ENCODE measurements around the gene NEGR1.

The NEGR1 gene

DNA sequence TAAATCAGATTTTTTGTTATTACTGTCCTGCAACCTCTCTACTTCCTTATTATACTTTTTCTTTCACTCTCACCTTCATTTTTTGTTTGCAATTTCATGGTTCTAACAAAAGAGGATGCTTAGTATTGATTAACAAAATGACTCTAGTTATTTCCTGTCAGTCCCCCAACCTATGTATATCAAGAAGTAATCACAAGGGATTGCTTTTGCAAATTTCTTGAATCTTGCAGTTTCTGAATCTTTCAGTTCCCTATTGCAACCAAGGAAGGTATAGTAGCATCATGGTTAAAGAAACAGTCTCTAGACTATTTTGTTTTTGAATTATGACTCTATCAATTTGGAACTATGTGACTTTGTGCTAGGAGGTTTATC is 446.9 kb downstream of the NEGR1 start:
- no peak for DNase-seq

DNA sequence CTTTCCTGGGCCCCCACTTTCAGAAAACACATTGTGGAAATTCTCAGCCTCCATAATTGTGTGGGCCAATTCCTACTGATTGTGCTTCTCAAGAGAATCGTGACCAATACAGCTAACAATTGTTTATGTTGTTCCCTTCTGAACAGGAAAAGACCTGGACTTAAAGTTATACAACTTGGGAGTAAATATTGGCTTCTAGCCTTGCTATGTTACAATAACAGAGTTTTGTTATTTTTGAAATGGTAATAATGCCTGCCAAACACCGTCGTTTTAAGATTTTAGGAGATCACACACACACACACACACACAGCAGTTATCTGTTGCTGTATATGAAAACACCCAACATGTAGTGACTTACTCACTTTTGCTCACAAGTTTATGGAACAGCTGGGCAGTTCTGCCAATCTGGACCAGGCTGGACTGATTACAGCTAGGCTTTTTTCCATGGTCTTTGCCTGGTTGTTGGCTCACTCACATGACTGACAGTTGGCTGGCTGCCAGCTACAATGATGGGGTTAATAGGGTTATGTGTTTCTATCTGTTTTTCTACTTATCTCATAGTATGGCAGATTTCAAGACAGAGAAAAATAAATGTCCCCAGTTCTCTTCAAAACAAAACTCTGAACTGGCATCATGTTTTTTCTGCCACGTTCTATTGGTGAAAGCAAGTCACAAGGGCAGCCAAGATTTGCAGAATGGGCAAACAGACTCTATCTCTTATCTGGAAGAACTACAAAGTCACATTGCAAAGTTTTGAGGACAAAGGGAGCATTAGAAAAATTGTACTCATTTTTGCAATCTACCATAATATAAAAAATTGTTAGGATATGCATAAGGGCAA is 447.5 kb downstream of the NEGR1 start:
- DNase-seq = no peak

DNA sequence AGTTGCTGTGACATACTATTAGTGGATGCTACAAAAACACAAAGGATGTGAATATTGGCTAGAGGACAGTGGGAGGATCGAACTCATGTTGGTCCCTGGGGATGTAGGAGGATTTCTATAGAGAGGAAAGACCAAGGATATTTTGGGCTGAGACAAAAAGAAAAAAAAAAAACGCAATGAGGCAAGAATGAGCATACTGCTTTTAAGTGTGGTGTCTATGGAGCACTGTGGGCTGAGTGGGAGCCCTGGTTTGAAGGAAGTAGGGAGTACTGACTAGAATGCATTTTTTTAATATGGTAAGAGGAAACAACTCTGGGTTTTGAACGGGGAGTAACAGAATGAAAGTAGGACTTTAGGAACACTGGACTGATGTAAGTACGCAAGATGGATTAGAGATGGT is 450.7 kb downstream of the NEGR1 start:
- DNase-seq = no peak

DNA sequence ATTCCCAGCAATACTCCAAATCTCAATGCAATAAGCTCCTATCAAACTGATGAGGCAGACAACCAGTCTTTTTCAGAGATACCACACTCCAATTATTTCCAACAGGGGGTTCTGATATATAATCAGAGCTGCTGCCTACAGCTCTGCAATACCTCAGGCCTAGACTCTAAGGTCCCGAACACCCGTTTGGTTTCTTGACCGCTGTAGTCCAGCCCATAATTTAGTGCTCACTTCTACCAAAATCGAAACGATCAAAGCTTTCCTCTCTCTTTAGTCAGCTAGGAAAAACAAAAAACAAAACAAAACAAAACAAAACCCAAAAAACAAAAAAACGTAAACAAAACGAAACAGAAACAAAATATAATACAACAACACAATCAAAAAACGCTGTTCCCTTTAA is 453.0 kb downstream of the NEGR1 start:
- no peak for DNase-seq

DNA sequence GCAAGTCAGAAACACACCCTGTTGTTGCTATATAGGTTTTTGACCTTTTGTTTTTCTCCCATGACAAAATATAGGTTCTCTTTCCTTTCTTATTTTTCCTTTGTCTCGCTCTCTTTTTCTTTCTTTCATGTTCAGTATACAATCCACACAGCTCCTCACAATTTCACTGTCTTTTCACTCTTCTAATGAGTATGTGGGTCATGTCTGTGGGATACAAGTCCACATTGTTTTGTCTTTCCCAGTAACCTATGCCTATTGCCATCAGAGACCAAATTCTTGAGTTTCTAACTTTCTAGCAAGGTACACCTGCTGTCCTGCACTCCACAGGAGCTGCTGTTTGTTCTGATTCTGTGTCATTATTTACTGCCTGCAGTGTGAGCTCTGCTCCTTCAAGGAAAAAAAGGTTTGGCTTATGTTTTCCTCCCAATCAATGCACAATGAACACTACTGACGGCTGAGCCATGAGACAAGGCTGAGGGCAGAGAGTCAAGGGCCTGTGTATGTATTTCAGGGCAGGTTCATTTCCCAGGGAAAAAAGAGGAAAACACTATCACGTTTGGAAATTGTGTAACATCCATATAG is 453.8 kb downstream of the NEGR1 start:
- DNase-seq = no peak

DNA sequence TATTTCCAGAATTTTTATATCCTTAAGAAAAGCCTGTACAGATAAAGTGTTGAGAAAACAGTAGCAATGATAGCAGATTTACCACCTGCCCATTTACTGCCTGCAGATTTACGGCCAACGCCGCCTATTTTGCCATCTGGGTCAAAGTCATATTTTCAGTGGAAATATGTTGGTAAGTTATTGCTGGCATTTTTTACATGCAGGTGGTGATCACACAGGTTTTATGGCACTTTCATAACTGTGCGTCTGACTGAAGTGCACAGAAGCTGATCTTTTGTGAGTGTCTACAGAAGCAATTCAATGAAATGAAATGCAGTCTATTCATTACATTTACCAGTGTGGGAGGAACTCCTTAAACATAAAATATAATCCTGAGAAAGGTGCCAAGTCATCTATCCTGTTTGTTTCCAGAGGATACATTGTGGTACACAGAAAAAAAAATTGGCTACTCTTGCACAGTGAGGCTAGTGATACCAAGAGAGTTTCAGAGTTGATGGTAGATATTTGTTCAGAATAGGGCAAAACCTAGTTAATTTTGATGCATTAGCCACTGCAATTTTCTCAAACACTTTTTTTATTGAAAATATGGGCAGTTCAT is 458.5 kb downstream of the NEGR1 start:
- DNase-seq = no peak

DNA sequence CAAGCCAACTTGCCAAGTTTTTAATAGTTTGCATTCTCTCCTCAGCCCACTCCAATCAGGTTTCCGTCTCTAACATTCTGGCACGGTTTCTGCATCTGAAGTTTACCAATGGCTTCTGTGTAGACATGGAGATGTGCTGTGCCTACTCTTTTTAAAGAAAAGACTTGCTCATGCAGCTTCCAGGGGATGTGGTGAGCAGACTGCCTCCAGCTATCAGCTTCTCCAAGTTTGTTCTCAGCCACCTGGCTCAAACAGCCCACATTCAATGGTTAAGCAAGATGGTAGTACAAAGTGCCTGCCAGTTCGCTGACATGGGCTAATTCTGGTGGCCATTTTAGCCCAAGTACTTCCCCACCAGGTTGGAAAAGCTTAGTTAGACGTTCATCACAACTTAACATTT is 465.3 kb downstream of the NEGR1 start:
- no peak for DNase-seq

DNA sequence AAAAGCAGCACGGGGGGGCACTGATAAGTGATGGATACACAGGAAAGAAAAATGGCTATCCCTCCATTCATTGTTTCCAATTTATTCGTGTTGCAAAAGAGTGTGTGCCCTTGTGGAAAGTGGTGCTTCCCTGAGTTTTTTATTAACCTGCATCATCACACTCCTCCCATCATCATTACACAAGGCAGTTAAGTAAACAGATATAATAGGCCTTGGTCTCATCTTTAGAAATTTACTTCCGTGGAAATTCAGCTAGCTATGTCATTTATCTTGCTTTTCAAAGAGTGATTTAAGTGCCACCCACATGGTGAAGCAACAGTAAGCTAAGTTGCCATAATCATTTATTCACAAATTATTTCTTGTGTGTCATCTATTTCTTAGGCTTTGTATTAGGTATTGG is 473.3 kb downstream of the NEGR1 start:
- DNase-seq = no peak

DNA sequence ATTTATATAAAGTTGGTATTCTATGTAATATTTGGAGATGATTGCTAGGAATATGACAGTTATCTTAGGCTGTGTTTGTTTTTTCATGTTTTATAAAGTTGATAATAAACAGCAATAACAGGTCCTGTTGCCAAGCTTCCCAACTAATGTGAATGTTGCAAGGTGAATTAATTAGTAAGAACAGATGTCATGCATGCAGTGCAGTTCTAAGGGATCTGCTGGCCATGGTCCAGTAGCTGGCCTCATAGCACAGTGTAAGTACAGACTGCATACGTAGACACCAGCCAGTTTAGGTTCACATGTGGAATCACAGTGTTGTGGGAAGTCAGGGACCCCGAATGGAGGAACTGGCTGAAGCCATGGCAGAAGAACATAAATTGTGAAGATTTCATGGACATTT is 478.2 kb downstream of the NEGR1 start:
- peak; percentile 92 for DNase-seq

DNA sequence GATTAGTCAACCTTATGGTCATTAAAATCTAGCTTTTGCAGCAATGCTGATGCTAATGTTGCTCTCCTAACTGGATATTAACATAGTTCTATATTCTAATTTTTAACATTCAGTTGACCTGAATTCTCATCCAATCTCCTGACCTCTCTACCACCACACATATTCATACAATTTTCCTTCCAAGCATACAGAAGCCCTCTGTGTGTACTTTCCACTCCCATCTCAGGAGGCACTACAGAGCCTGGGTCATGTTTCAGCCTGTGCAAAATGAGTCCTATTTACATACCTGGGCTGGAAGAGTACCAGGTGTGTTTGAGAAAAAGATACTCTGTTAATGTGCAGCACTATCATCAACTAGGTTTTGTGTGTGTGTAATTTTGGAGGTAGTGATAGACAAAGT is 486.3 kb downstream of the NEGR1 start:
- DNase-seq = no peak

DNA sequence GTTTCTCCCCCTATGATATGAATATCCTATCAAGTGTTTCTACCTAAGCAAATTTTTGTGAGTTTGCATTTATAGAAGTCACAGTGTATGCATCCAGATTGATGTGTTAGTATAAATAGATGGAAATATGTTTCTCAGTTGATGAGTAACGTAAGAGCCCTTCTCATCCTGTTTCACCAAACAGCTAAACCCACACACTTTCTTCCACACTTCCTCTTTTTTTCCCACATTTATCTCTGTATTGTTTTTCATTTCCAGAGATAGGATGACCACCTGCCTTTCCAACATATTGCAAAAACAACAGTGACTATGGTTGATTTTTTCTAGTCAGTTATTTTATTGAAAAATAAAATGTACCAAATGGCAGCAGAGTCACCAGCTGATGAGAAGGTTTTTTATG is 490.1 kb downstream of the NEGR1 start:
- DNase-seq = no peak

DNA sequence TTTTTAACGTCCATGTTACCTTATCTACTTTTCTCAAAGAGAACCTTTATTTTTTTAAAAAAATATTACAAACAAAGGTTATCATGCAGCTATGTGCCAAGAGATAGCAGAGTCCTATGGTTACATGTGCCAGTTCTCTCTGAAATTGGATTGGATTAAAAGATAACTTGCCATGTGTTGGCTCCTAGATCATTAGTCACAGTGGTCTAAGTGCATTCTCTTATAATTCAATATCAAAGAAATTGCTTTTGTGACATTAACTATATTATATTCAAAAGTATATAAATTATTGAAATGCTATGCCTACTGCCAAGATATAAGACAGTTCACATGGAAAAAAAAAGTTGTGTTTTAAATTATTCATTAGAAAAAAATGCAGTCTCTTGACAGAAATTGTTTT is 494.2 kb downstream of the NEGR1 start:
- no peak for DNase-seq

DNA sequence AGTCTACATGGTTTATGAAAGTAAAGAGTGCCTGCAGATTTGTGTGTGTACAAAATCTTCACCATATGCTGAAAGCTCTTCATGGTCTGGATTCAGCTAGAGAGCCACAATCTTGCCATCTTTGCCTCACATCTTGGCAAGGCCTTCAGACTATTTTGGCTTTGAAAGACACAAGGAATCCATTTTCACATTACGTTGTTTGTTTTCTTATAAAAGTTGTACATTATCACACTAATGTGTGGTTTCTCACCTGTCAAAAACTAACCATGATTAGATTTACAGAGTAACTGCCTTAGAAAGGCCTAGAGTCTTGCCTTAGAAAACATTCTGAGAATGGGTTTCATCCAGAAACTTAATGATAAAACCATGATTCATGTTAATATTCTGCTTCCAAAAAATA is 494.6 kb downstream of the NEGR1 start:
- no peak for DNase-seq

DNA sequence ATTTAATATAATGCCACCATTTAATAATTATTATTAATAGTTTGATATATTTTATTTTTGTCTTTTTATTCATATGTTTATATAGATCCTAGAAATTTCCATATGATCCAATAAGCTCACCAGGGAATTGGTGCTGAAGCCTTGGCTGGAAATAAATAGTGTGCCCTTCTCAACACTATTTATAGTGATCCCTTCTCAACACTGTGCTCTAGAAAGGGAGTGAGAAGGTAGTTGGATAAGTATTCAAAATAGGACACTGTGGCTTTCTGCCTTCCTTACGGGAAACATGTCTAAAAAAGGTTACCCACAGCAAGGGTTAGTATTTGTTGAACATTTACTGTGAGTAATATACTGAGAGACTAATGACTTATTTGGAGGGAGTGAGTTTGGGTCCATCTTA is 496.1 kb downstream of the NEGR1 start:
- no peak for DNase-seq

DNA sequence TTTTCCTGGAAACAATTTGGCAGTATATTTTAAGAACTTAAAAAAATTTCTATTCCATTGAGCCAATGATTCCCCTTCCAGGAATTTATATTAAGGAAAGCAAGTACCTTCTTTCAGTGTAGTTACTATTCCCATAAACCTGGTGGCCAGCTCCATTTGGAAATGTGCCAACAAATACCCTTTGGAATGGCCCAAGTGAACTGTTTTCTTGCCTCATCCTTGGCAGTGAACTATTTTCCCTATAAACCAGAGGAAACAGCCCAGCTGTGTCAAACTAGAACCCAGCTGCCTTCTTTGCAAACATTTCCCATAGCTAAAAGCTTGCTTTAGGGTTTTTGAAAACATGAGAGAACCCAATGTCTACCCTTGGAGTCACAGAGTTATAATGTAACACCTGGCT is 496.9 kb downstream of the NEGR1 start:
- DNase-seq = no peak

DNA sequence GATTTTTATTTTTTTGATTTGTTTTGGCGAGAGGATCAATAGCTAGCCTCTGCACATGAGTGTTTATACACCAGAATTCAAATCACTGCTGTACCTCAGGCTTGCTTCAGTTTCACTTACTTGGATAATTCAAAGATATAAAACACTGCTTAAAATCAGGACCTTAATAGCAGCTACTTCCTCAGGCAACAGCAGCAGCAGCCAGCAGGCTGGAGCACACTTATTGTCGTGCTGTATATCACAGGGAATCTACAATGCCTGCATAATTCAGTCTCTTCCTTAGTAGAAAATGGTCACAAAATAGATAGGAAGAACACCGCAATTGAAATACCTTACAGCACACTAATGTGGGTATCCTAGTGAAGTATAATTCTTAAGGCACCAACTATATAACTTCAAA is 497.3 kb downstream of the NEGR1 start:
- no peak for DNase-seq

DNA sequence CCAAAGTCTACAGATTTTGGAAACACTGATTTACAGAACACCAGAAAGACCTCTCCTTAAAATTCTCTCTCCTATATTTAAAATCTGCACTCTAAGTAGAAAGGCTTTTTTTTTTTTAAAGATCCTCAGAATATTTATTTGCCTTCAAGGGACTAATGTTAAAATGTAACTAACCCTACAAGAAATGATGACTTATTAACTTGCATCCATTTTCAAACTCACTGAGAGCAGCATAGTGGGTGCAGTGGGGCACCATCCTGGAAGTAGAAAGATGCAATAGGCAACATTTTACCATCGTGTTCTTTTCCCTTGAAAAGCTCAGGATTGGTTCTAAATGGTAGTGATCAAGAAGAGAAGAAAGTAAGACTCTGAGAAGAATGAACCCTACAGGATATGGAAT is 498.1 kb downstream of the NEGR1 start:
- no peak for DNase-seq

DNA sequence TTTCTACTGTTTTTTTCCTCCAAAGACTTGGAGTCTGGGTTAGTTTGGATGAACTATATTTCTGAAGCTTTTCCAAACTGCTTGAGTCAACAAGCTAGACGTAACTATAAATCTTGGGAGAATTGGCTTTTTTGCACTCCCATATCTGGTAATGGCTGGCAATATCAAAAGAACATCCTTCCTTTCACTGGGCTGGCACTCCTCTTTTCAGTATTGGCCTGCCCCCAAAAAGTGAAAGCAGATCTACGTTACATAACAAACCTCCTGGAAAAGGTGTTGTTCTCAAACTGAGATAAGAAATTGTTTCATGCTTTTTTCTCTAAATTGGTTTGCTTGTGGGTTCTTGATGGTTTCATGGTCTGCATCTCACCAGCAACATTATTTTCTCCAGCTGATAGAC is 499.3 kb downstream of the NEGR1 start:
- DNase-seq = no peak

DNA sequence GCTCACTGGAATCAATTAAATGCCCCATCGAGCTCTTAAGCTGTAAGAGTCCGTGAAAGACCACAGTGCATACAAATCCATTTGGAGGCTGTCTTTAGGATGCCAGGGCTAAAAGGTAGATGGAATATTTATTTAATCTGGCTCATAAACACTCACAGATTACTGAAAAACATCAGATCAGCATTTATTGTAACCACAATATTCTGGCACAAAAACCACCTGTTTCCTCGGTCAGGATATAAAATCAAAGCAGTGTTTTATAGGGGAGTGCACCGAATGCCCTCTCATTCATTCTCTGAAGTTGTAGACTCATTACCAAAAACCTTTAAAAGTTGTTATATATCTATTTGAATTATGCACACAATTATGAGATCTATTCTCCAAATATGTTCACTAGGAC is 500.9 kb downstream of the NEGR1 start:
- no peak for DNase-seq

DNA sequence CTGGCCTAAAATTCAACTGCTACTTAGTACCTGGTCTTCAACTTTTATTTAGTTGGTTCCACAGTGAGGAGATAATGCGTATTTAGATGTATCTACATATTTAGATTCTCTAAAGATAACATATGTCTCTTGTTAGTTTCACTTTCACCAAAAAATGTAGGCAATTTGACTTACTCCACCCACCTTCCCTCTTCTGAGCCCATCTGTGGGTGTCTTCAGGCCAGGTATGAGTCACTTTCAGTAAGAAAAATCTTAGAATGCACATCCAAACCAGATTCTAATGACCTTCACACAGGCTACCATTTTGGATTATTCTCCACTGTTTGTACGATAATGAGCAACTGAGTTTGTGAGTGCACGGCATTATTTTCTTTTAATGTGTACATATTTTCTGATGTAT is 501.7 kb downstream of the NEGR1 start:
- DNase-seq = no peak

DNA sequence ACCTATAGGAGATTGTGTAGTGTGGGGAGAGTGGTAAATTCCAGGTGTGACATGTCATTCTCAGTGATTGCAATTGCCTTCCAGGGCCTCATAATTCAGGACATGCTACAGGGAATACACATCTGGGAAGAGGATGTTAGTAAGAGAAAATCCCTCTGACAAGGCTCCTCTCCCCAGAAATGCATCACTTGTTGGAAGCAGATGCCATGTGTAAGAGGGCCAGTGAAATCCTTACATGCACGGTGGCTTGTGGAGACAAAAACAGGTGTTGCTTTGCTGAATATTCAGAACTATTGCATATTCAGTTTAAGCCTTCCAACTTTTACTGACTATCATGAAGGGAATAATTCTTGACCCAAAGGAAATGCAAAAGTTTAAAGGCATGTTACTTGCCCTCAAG is 503.4 kb downstream of the NEGR1 start:
- DNase-seq = no peak

DNA sequence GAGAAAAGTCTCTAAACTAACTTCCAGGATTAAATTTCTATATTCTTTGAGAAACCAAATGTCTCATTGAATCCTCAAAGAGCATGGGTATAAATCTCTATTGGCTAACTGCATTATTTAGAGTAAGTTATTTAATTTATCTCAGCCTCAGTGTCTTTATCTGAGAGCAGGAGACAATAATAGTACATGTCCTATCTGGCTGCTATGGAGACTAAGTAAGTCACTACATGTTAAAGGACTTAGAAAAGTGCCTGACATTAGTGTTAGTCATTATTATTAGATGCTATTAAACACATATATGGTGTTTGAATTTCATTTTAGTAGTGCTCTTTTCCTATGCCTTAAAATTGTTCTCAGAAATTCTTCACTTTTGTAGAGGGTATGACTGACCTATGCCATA is 505.2 kb downstream of the NEGR1 start:
- DNase-seq = no peak

DNA sequence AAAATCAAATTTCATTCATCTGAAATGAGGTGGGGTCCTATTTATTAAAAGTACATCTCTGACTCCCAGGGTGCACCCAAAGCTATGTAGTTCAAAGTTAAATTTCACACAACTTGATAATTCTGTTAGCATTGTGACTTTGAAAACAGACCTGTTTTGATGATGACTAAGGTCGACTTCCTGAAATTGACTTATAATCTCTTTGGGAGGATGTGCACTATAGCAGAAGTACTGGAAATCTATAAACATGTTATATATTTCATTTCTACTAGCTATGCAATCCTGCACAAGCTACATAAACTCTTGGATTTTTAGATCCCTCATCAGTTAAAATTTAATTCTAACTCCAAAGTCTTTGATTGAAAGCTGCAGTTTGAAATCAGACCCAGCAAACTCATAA is 507.6 kb downstream of the NEGR1 start:
- no peak for DNase-seq

DNA sequence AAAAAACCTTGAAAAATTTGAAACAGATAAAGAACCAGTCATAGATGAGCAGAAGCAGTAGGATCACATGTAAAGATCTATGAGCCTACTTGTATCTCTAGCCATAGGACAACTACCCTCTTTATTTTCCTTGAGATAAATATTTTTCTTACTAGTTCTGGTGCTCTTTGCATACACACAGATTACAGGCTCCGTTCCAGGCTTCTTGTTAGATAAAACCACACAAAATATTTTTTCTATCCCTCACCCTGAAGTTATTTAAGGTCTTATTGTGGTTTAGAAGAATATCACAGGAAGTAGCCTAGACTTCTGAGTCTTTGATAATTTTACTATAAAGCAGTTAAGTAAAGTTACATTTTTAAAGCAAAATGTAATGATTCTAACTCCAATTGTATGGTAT is 512.2 kb downstream of the NEGR1 start:
- DNase-seq = no peak

DNA sequence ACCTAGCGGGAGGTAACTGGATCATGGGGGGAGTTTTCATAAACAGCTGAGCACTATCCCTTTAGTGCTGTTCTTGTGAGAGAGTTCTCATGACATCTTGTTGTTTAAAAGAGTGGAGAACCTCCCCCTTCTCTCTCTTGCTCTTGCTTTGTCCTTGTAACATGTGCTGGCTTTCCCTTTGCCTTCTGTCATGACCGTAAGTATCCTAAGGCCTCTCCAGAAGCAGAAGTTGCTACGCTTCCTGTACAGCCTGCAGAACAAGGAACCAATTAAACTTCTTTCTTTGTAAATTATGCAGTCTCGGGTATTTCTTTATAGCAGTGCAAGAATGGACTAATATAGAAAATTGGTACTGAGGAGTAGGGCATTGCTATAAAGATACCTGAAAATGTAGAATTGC is 515.6 kb downstream of the NEGR1 start:
- no peak for DNase-seq
